Measurements from ENCODE around the gene COMMD9. TPM values are rescaled to one million over a fixed set of nuclear protein-coding genes. Genes with fewer than 3 reads are reported as not detected.
A peak's percentile ranks its signal among the peaks of the same experiment; 100 is the strongest.
"Not testable (repeated sequence)": the region's sequence is repeated elsewhere in the genome, so short reads cannot be mapped to it uniquely, and the experiment has no call there.

The COMMD9 gene
- total RNA-seq: 56.0 TPM
- long read RNA-seq, transcript COMMD9-201 (6 exons, 2,954 nt): major isoform, 26 of 27 reads
- long read RNA-seq, partial matches to known transcripts: 0 of 27 reads
- long read RNA-seq, other reads (novel, unspliced or antisense): 0 of 27 reads

- DNase-seq (ENCODE audit: missing footprints) (peak; percentile 97), ATAC-seq (peak; percentile 99)
- intact Hi-C loops (cut with DNase I): no loop called here
Measured at GRCh38 chr11:36289226-36289852, at the start of gene COMMD9. Gene COMMD9 (minus strand): TSS chr11:36289424. CDS start chr11:36289412, 12 bp downstream.

DNA sequence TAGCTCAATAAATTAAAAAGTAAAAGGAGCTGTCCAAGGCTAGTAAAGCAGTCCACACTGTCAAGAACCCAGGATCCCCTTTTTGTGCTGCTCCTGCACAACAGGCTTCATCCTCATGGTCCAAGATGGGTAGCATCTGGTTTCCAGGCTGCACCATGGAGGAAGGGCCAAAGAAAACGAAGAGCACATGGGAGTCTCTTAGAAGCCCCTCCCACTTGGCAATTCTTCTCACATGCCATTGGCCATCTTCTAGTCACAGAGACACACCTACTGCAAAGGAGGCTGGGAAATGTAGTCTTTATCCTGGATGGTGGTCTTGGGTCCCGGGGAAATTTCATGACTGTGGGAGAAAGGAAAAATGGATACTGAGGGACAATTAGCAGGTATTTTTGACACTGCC, 44.7 kb upstream of the COMMD9 start:
- DNase-seq (ENCODE audit: missing footprints) (no peak), ATAC-seq (no peak)
- intact Hi-C loops (cut with DNase I): no loop called here

GRCh38 chr11:36333468-36333867, 44.2 kb upstream of the COMMD9 start:
- no peak for DNase-seq (ENCODE audit: missing footprints)
- intact Hi-C loops (cut with DNase I): no loop called here
- ATAC-seq: no peak

- ATAC-seq (no peak), DNase-seq (ENCODE audit: missing footprints) (no peak)
- intact Hi-C loops (cut with DNase I): no loop called here
Measured at GRCh38 chr11:36330411-36330810, 41.2 kb upstream of the COMMD9 start.

- DNase-seq (ENCODE audit: missing footprints): no peak
- ATAC-seq: no peak
- intact Hi-C loops (cut with DNase I): no loop called here
Measured at GRCh38 chr11:36328966-36329673, 39.9 kb upstream of the COMMD9 start.

DNA sequence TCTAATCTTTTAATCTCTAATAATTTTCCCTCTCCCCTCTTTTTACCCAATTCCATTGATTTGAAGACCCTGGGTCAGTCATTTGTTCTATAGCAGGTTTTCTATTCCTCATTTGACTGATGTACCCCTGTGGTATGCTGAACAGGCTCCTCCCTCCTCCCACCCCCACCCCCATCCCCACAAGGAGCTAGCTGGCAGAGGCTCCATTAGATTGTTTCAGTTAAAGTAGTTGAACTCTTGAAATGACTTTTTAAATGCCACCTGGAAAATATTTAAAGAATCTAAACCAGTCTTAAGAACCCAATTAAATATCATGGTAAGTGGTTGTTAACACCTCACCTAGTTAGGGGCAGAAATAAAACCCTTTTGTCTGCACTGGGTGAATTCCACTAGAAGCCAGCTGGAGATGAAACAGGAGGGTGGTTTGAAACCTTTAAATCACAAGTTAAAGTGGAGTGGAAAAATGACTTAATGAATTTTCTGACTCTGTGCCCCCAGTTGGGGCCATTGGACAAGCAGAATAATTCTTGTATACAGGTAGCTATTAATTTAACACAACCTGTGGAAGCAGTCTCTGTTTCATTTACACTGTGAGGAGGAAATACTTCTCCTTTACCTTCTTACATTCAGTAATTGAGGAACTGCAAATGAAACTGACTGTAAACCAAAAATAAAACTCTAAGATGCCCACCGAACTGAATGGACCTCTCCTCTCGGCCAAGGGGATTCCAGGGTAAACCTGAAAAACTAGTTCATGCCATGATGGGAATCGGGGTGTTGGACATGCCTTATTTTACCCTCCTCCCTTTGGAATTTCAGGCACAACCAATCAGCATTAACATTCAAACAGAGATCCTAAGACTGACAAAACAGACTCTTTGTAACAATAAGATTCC, 37.5 kb upstream of the COMMD9 start:
- no peak for DNase-seq (ENCODE audit: missing footprints)
- intact Hi-C loops (cut with DNase I): no loop called here
- no peak for ATAC-seq

DNA sequence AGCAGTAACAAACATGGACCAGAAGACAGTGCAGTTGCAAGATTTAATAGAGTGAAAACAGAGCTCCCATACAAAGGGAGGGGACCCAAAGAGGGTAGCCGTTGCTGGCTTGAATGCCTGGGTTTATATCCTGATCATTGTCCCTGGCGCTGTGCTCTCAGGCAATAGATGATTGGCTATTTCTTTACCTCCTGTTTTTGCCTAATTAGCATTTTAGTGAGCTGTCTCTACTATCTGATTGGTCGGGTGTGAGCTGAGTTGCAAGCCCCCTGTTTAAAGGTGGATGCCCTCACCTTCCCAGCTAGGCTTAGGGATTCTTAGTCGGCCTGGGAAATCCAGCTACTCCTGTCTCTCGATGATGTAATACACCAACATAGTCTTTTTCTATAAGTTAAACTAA, 36.2 kb upstream of the COMMD9 start:
- DNase-seq (ENCODE audit: missing footprints); ATAC-seq: not testable (repeated sequence)

DNA sequence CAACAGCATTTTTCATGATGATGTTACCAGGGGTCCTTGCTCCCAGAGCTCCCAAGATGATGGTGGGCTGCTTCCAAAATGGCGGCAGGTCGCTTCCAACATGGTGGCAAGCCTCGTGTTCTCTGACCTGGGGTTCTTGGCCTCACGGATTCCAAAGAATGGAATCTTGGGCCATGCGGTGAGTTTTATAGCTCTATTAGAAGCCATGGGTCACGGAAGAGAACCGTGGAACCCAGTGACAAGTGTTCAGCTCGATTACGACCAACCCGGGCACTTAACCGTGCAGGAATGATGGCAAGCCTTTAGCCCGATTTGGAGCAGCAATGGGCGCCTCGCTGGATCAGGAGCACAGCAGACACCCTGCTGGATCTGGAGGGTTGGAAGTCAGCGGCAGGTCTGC, 35.7 kb upstream of the COMMD9 start:
- intact Hi-C loops (cut with DNase I); ATAC-seq; DNase-seq (ENCODE audit: missing footprints): not testable (repeated sequence)

More for the DNA sequence above, 36.2 kb upstream of the COMMD9 start:
- intact Hi-C loops (cut with DNase I): not testable (repeated sequence)

- ATAC-seq (no peak), DNase-seq (ENCODE audit: missing footprints) (no peak)
- intact Hi-C loops (cut with DNase I): no loop called here
Measured at GRCh38 chr11:36317992-36318391, 28.8 kb upstream of the COMMD9 start.

DNA sequence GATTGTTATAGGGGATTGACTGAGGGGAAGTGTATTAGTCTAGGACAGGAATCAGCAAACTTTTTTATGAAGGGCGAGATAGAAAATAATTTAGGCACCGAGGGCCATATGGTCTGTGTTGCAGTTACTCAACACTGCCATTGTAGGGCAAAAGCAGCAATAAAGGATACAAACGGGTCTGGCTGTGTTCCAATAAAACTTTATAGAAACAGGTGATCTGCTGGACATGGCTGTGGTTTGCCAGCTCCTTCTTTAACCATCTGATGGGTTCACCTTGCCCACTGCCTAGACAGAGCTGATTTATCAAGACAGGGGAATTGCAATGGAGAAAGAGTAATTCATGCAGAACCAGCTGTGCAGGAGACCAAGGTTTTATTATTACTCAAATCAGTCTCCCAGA, 26.8 kb upstream of the COMMD9 start:
- intact Hi-C loops (cut with DNase I): no loop called here
- DNase-seq (ENCODE audit: missing footprints) (no peak), ATAC-seq (no peak)

DNA sequence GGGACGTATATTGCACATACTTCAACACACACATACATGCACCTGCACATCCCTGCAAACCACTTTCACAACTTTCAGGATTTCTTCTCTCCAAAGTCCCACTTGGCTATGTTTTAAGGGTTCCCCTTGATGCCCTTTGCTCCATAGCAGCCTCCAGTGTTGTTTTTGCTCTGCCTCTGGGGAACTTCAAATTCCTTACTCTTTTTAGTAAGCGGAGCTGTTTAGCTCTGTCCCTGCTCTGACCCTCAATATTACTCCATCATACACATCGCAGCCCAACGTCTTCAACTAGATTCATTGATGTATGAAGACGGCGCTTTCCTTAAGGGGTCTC, 25.2 kb upstream of the COMMD9 start:
- peak; percentile 36 for ATAC-seq
- DNase-seq (ENCODE audit: missing footprints): no peak
- intact Hi-C loops (cut with DNase I): no loop called here

GRCh38 chr11:36313750-36314433, 24.7 kb upstream of the COMMD9 start:
- intact Hi-C loops (cut with DNase I): no loop called here
- DNase-seq (ENCODE audit: missing footprints) (no peak), ATAC-seq (no peak)

GRCh38 chr11:36312611-36313472, 23.6 kb upstream of the COMMD9 start:
- ATAC-seq: no peak
- intact Hi-C loops (cut with DNase I): no loop called here

DNA sequence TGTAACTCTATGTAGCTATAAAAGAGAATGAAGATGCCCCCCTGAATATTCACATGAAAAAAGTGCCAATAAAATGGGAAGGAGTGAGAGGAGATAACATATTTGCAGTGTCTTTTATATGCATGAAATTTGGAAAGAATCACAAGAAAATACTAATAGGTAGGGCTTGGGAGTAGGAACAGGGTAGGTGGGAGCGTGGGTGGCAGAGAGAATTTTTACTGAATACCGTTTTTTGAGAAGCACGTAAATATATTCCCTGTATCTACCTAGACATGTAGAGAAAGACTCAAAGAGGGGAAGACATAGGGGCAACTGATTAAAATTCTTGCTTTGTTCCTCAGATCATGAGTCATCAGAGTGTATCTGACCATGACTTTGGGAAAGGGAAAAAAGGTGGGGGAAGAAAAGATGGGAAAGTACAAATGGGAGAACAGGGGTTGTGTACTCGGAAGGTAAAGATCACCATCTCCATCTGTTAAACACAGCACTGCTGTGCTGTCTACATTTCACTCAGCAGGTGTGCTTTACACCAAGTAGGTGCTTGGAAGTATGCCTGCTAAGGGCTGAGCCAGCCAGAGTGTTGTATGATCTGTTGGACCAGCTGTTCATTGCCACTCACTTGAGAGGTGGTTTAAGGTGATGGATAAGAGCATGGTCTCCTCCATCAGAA, 22.8 kb upstream of the COMMD9 start:
- DNase-seq (ENCODE audit: missing footprints) (no peak), ATAC-seq (no peak)
- intact Hi-C loops (cut with DNase I): no loop called here

More at GRCh38 chr11:36312611-36313472, 23.6 kb upstream of the COMMD9 start:
- no peak for DNase-seq (ENCODE audit: missing footprints)

- no peak for DNase-seq (ENCODE audit: missing footprints)
- no peak for ATAC-seq
- intact Hi-C loops (cut with DNase I): no loop called here
Measured at GRCh38 chr11:36309779-36310178, 20.6 kb upstream of the COMMD9 start.

DNA sequence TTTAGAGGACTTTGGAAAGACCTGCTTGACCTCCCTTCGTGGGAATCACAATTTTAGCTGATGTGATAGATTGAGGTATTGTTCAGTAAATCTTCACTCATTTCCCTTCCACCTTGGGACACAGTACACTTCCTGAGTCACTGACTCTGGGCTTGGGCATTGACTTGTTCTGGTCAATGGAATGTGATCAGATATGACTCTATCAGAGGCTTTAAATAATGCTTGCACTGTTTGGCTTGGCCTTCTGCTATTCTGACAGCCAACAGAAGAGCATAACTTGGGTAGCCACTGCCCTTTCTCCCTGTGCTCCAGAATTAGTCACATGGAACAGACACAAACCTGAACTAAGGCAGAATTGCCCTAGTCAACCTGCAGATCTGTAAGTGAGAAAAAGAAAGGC, 19.4 kb upstream of the COMMD9 start:
- ATAC-seq (no peak), DNase-seq (ENCODE audit: missing footprints) (no peak)
- intact Hi-C loops (cut with DNase I): no loop called here

DNA sequence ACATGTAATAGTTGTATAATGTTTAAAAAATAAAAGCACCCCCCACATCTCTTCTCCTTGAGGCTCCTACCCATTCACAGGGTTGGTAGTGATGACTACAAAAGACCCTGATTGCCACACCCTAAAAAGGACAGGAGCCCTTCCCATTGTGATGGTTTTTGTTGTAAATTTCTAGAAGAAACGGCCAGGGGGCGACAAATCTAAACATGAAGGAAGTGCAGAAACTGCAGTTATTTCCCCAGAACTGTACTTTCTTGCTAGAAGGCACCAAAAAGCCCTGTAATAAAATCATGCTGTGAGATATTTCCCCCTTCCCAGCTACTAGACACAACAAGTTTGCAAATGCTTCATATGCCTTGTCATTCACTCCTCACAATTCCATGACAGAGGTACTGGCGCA, 17.7 kb upstream of the COMMD9 start:
- intact Hi-C loops (cut with DNase I): no loop called here
- DNase-seq (ENCODE audit: missing footprints): no peak
- no peak for ATAC-seq

DNA sequence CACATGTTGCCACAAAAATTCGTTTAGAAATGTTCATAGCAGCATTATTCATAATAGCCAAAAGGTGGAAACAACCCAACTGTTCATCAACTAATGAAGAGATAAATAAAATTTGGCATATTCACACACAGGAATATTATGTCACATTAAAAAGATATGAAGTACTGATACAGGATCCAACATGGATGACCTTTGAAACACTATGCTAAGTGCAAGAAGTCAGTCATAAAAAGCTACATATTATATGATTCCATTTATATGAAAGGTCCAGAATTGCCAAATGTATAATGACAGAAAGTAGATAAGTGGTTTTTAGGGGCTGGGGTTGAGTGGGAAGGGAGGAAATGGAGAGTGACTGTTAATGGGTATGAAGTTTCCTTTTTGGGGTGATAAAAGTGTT, 15.8 kb upstream of the COMMD9 start:
- ATAC-seq (no peak), DNase-seq (ENCODE audit: missing footprints) (no peak)
- intact Hi-C loops (cut with DNase I): no loop called here
